HUDEP-2 (cell line): ENCODE measurements around the gene ALPL.
"Not testable (repeated sequence)": the region's sequence is repeated elsewhere in the genome, so short reads cannot be mapped to it uniquely, and the experiment has no call there.

Experiments
- DNase-seq, 76 experiments: peaks; one replicate each; lab custom pipeline; 2025; ENCODE audit not compliant: unreplicated experiment in 76 of 76; lab: John Stamatoyannopoulos, UW

ALPL gene

DNA sequence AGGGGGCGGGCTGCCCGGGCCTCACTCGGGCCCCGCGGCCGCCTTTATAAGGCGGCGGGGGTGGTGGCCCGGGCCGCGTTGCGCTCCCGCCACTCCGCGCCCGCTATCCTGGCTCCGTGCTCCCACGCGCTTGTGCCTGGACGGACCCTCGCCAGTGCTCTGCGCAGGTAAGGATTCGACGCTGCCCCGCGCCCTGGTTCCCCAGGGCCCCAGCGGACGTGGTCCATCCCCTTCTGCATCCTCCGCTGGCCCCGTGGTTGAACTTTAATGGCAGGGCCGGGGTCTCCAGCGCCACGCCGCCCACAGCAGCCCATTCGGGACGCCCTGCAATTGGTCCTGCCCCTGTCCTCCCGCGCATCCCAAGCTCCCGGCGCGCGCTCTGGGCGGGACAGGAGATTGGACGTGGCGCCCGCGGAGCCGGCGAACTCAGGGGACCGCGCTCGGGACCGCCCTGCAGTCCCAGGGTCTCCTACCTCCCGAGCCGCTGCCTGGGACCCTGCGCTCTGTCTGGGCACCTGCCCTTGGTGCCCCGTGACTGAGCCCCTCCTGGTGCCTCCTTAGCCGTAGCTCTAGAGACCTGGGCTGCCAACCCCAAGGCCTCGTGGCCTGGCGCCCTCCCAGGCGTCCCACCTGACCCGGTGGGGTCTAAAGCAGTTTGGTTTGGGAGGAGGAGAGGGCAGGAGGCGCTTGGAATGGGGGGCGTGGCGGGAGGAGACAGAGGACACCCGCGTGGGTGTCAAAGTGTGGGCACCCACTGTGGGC is at the start of gene ALPL:
Gene ALPL (plus strand): TSS at position 73 of the 762 bp plus-strand sequence. CDS start 44,659 bp downstream, outside the sequence.
- no peak for DNase-seq

DNA sequence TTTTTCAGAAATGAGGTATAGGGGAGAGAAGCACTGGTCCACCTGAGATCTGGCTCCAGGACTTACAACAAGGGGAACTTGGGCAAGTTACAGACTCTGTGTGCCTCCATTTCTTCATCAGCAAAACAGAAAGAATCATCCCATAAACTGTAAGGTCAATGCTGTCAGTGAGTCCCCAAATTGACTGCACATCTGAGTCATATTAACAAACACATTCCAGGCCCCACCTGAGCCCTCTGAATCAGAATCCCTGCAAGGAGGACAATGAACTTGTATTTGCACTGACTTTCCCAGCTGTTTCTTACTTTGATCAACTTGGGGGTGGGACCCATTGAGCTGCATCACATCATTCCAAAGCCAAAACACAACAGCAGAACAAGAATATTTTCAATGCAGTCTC is 44.1 kb upstream of the ALPL start:
- not testable (repeated sequence) for DNase-seq

DNA sequence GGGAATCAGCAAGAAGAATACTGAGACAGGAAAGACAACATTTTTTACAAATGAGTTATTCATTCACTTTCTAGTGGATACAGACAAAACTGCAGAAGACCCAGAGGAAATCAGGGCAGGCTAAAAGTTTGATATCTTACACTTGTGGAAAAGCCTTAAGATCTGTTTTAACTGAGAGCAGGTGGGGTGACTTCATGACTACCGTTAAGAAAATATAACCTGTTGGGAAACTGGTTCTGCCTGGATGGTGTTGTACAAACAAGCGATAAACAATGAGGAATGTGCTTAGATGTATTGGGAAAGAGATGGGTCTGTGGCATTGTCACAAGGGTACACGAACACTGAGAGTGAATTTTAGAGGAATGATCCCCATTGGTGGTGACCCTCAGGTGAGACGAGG is 41.3 kb upstream of the ALPL start:
- not testable (repeated sequence) for DNase-seq

DNA sequence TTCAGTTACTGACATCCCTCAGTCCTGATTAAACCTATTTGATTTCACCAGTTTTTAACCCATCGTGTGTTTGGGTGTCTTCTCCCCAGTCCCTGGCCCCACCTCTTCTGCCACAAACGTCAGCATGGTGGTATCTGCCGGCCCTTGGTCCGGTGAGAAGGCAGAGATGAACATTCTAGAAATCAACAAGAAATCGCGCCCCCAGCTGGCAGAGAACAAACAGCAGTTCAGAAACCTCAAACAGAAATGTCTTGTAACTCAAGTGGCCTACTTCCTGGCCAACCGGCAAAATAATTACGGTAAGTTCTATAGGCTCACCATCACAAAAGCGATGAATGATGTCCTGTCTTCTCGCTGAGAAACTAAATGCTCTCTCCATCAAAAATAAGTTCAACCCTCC is 40.6 kb upstream of the ALPL start:
- peak in 32 of 76 experiments; percentile 2 to 49 (median 15) for DNase-seq

DNA sequence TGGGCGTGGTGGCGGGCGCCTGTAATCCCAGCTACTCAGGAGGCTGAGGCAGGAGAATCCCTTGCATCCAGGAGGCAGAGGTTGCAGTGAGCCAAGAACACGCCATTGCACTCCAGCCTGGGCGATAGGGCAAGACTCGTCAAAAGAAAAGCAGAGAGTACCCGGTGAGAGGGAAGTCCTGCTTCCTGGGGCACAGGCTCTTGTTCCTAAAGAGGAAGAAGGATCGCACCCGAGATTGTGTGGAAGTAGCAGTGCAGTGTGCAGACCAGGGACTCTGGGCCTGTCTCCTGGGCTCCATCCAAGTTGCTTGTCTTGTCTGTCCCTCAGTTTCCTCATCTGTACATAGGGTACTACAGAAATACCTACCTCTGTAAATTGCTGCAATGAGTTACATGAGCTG is 39.6 kb upstream of the ALPL start:
- DNase-seq, result no peak

DNA sequence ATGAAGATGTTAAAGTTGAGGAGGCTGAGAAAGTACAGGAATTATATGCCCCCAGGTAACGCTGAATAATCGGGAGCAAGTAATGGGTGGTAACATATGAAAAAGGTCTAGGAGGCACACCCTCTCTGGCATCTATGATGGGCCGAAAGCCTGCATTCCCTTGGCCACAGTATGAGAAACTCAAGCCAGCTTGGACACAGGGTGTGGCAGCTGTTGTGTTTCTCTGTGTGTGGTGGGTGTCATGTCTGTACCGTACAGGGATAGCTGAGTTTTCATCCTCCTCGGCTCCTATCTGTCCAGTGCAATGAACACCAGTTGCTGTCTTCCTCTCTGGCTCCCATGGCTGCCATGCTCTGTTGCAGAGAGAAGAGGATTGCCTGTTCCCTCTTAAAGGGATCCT is 36.4 kb upstream of the ALPL start:
- DNase-seq, result no peak

DNA sequence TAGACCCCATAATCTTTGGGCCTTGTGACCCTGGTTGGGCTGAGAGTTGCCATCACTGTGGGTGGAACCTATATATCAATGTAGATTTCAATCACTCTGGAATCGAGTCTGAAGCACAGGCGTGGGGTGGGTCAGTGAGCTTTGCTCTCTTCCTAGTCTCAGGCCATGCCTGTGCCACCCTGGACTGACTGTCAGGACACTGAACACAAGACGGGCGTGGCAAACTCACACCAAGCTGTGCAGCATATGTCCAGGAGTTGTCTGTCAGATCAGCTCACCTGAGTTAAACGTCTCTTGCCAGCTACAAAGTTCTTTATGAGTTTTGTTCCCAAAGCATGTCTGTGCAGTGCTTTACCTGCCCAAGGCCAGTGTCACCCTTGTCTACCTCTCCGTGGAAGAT is 30.9 kb upstream of the ALPL start:
- DNase-seq, result no peak

DNA sequence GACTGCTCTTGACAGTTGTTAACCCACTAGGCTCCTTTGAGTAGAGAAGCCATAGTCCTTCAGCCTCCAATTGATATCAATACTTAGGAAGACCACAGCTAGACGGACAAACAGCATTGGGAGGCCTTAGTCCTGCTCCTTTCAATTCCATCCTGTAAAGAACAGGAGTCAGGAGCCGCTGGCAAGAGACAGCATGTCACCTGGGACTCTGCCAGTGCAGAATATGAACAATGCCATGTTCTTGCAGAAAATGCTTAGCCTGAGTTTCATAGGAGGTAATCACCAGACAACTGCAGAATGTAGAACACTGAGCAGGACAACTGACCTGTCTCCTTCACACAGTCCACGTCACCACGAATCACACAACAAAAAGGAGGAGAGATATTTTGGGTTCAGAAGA is 25.3 kb upstream of the ALPL start:
- not testable (repeated sequence) for DNase-seq

DNA sequence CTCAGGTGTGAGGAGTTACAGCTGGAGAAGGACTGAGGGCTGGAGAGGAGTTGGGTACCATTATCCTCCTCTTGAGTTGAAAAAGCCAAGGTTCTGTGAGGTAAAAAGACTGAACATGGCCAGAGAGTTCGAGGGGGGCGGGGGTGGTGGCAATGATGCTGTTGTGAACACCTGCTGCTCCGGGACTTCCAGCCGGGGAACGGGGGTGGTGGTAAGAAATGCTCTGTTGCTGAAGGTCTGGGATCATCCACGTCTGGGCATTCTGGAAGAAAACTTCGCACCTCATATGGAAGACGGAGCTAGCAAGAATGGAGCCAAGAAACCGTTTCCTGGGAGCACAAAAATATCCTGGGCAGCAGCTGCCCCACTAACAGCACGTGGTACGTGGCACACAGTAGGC is 20.1 kb upstream of the ALPL start:
- no peak for DNase-seq

DNA sequence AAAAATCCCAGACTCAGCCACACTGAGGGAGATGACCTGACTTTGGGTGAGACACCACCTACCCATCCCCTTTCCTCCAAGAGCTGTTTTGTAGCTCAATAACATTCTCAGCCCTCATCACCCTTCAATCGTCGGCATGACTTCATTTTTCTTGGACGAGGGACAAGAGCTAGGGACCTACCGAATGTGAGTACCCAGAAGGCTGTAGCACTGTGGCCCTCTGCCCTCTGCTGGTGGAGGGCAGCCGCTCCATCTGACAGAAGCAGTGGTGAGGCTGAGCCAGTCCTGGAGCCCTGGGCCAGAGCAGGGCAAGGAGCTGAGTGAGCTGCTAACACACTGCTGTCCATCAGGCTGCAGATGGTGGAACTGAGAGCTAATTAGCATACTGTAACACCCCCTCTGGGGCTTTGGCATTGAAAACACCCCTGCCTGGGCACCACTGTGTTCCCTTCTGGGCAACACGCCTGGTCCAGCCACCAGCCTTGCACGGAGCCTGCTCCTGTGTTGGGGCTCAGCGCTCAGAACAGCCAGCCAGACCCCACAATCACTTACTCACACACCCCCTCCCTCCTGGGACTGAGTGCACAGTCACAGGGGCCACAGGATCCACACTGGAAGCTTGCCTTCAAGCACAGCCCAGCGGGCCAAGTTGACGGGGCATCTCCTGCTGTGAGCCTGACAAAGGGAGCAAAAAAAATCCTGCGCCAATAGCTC is 18.3 kb upstream of the ALPL start:
- peak in 44 of 76 experiments; percentile 7 to 76 (median 25) for DNase-seq

DNA sequence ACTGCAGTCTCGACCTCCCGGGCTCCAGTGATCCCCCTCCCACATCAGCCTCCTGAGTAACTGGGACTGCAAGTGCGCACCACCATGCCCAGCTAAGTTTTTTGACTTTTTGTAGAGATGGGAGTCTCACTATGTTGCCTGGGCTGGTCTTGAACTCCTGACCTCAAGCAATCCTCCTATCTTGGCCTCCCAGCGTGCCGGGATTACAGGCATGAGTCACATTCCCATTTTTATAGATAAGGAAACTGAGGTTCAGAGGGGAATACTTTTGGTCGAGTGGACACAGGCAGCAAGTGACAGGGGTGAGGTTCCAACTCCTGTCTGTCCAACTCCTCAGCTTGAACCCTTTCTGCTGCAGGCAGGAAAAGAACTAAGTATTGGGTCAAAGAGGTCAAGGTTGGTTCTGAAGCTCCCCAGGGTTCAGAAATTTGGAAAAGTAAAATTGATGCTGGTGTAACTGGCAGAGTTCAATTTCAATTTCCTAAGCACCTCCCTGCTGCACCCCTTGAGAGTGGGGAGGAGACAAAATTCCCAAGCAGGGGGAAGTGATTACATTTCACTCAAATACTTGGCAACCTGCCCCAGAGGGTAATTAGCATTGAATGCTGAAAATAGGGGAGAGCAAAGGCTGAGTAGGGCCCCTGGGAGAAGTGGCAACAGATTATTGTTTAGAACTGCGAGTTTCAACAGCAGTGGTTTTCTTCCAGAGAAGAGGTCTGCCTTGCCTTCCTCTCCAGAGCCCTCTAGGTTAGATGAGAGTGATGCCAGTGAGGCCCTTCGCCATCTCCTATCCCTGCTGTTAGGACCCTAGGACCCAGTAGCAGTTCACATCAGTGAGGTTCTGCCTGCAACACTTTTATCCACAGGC is 17.5 kb upstream of the ALPL start:
- DNase-seq, result no peak

DNA sequence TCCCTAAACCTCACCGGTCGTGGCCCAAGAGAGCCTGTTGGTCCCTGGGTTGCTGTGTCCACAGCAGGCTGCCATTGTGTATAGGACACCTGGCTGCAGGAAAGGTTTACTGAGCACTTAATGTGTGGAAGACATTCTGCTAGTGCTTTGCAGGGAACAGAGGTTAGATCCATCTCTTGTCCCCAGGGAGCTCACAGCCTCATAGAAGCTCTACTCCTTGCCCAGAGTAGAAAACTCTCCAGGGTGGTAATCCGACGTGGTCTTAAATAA is 16.9 kb upstream of the ALPL start:
- no peak for DNase-seq

DNA sequence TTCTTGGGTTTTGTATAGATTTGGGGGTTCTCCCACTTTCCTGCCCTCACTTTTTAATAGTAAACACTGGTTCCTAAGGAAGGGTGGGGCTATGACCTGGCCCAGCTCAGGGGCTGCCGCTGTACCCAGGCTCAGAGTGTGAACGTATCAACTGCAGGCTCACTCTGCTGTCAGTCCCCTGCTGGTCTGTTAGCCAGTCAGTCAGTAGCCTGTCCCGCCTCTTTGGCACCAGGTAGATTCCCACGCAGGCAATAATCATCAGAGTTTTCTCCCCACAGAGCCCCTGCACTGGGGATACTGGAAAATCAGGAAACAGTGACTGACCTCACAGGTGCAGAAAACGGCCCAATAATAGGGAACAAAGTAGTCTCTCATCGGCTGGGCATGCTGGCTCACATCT is 15.0 kb upstream of the ALPL start:
- DNase-seq, result no peak

DNA sequence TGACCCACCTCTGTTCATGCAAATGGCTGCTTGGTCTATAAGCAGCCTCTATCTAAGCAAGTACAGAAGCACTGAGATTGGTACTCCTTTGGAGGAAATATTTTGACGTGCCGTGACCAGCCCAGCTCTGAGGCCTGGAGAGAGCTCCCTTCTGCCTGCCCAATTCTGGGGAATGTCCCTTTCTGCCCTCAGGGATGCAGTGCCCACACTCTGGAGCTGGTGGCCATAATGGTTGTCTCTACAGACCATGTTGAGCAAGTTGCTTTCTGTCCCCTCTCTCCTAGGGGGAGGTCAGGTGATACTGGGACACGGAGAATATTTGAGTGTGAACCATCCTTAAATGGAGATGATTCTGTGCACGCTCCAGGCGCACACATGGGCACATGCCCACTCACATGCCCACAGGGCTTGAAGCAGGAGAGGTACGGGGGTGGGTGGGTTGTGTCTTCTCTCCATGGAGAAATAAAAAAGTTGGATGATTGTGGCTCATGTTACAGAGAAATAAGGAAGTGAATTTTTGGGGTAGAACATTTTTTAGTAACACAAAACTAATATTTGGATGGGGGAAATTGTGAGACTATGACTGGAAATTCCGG is 13.9 kb upstream of the ALPL start:
- no peak for DNase-seq

DNA sequence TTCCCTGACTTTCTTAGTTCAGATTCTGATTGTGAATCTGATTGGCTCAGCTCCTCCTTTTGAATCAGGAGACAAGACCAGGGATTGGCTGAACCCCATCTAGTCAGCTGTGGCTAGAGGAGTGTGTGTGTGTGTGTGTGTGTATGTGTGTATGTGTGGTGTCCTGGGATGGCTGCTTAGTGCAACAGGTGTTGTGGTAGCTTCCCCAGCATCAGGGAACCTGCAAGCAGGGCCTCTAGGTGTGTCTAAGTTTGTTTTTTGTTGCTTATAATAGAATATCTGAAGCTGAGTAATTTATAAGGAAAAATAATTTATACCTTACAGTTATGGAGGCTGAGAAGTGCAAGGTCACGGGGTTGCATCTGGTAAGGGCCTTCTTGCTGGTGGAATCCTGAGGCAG is 13.2 kb upstream of the ALPL start:
- DNase-seq, result no peak

DNA sequence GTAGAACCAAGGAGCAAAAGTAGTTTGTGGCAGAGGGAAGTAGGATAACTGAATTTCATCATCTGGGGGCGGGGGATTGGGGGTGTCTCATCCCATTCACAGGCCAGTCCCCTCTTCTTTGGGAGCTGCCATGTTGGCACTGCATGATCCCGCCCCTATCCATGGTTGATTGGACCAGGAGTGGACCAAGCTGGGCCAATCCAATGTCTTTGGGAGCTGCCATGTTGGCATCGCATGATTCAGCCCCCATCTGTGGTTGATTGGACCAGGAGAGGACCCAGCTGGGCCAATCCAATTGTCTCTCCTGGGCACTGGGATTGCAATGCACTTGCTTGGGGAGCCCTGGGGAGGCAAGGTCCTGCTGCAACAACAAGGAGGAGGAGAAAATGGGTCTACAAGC is 12.3 kb upstream of the ALPL start:
- DNase-seq, result no peak

DNA sequence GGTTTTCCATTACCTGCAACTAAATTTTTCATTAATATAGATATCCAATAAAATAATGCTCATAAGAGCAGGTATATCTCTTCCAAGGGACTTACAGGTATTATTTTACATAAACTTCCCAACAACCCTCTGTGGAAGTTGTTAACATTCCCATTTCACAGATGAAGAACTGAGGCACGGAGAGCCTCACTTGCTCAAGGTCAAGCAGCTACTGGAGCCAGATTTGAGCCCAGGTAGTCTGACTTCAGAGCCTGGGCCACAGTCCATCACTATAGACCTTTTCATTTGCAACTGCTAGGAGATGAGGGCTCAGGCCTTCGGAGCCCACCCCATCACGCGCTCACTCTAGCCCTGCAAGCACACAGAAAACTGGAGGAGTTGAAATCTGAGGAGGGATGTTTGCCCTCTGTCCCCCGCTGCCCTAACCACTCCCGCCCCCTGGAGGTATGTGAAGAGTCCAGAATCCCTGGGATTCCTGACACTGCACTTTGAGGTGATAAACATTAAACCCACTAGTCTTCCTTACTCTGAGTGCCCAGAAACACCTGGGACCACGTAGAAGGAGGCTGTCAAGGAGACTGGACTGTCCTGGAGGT is 11.7 kb upstream of the ALPL start:
- no peak for DNase-seq

DNA sequence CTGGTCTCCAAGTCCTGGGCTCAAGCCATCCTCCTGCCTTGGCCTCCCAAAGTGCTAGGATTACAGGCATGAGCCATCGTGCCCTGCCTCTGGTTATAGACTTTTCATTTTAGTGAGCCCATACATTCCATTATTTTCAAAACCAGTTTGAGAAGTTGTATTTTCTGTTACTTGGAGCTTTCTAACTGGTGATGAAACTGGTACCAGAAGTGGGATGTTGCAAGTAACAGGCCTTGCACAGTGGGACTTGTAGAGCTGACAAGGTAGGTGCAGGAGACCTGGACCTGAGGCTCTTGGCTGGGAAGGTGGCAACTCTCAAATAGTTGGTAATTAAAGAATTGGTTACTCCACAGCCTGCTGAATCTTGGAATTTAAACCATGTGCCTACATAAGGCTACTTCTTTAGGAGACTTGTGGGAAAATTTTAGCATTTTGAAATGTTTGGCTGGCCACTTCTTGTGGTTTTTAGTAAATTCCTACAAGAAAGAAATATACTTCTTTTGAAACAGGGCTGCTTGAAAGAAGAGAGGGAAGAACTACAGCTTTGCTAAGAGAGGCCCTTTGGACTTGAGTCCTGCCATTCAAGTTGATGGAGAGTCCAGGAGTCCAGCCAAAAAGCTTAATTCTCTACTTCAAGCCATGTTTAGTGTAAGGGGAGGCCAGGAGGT is 9.8 kb upstream of the ALPL start:
- no peak for DNase-seq

DNA sequence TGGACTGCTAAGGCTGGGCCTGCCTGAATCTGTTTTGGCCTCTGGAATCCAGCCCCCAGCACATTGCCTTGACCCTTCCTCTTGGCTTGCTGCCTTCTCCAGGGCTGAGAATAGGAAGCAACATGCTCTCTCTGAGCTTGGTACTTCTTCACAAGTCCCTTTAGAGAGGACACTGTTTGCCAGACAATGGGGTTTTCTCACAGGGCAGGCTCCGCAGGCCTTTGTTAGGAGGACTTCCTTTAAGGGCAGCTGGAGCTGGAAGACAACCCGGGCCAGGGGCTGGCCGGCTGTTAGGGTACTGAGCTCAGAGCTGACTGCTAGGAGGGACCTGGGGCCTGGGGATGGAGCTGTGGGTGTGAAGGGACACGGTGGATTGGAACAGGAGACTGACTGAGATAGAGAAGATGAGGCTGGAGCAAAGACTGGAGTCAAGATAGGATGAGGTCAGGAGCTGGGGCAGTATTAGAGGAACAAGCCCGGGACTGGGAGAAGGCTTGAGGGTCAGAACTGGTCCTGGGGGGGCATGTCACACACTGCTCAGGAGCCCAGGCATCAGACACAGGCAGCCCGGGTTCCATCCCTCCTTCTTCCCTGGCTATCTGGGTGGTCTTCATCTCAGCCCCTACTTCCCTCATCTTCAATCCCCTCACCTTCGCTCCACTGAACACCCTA is 5.4 kb upstream of the ALPL start:
- no peak for DNase-seq

DNA sequence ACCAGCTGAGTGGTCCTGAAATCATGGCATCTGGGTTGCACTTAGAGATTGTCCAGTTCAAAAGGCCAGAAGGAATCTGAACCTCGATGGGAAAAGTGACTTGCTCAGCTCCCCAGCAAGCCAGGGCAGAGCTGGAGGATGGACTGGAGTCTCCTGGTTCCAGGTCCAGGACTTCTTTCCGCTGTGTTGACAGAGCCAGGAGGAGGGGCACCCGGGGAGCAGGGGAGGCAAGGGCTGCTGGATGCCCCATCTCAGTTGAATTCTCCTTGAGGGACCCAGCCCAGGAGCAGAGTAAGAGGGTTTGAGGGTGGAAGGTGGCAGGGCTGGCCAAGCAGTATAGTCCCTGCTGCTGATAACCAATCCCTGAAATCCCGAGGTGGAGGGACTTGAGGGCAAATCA is 2.4 kb upstream of the ALPL start:
- DNase-seq, result no peak
